H1 (cell line): Measurements from ENCODE around the gene FANCI. TPM values are rescaled to one million over a fixed set of nuclear protein-coding genes. Genes with fewer than 3 reads are reported as not detected.

Experiments used
- CTCF ChIA-PET: fragments of 300-600 bp; sonication (Branson Sonifier 250); formaldehyde crosslinking; loops from one replicate; lab custom pipeline; 2021; ENCODE audit not compliant: partially characterized antibody; lab: Charles Lee
- POLR2A ChIA-PET: fragments of 300-600 bp; sonication (Branson Sonifier 250); formaldehyde crosslinking; loops from one replicate; lab custom pipeline; 2021; ENCODE audit warnings: inconsistent platforms; ENCODE audit not compliant: partially characterized antibody; lab: Charles Lee
- DNase-seq, 2 experiments: peaks; one replicate each; pipeline versions ENCODE4 v3.0.0 to v3.0.0-alpha.2; 2010 to 2022; ENCODE audit warnings: low spot score in 2 of 2, low read depth in 1 of 2, mixed read lengths in 1 of 2
- FAIRE-seq: peaks from 2 replicates; lab custom pipeline; 2011; peaks lifted over from hg19 to GRCh38; lab: Jason Lieb, UNC
- H2AFZ ChIP-seq: 2 replicates; pipeline ENCODE4 v1.8.1; 2012; ENCODE audit warnings: low read length, inconsistent platforms
- H2AK5ac ChIP-seq: 2 replicates; pipeline ENCODE4 v1.6.1; 2013; ENCODE audit warnings: low read depth, low read length
- H2BK120ac ChIP-seq: replicated peaks from 2 replicates; pipeline ENCODE3; 2013; ENCODE audit warnings: low read depth, low read length, inconsistent platforms
- H2BK12ac ChIP-seq: 2 replicates; pipeline ENCODE4 v1.6.1; 2013; ENCODE audit warnings: low read depth, low read length
- H2BK15ac ChIP-seq: 2 replicates; pipeline ENCODE4 v1.6.1; 2013; ENCODE audit warnings: low read length
- H2BK20ac ChIP-seq: 2 replicates; pipeline ENCODE4 v1.6.1; 2013; ENCODE audit warnings: low read length
- H2BK5ac ChIP-seq: 2 replicates; pipeline ENCODE4 v1.6.1; 2013; ENCODE audit warnings: low read depth, low read length
- H3K14ac ChIP-seq: 2 replicates; pipeline ENCODE4 v1.6.1; 2013; ENCODE audit warnings: inconsistent platforms; ENCODE audit not compliant: insufficient read length
- H3K18ac ChIP-seq: 2 replicates; pipeline ENCODE4 v1.6.1; 2013; ENCODE audit warnings: low read length; ENCODE audit errors: extremely low read depth
- H3K23ac ChIP-seq: 2 replicates; pipeline ENCODE4 v1.6.1; 2013; ENCODE audit warnings: inconsistent platforms; ENCODE audit not compliant: insufficient read length
- H3K23me2 ChIP-seq: 2 replicates; pipeline ENCODE4 v1.6.1; 2013; ENCODE audit warnings: low read depth, low read length
- H3K27ac ChIP-seq: 2 replicates; pipeline ENCODE4 v1.6.1; 2011; ENCODE audit warnings: low read depth, low read length, inconsistent platforms
- H3K27me3 ChIP-seq, 4 experiments: replicated peaks in 1 of 4; 1 replicate in 1 of 4; 2 replicates in 3 of 4; pipeline versions ENCODE4 v1.6.1 to v1.8.1; 2011 to 2013; ENCODE audit warnings: low read length in 3 of 4, mild to moderate bottlenecking in 3 of 4, inconsistent platforms in 2 of 4, mixed read lengths in 2 of 4, moderate library complexity in 1 of 4; ENCODE audit not compliant: control insufficient read depth in 3 of 4, insufficient read depth in 3 of 4; ENCODE audit errors: extremely low read depth in 1 of 4
- H3K36me3 ChIP-seq, 4 experiments: 2 replicates each; pipeline versions ENCODE4 v1.6.1 to v1.8.1; 2011 to 2013; ENCODE audit warnings: mild to moderate bottlenecking in 4 of 4, low read length in 3 of 4, moderate library complexity in 2 of 4, control low read depth in 1 of 4, inconsistent platforms in 1 of 4; ENCODE audit not compliant: insufficient read depth in 4 of 4, control insufficient read depth in 2 of 4
- H3K4ac ChIP-seq: replicated peaks from 2 replicates; pipeline ENCODE3; 2013; ENCODE audit warnings: low read length, low read depth, mixed read lengths, inconsistent platforms; ENCODE audit not compliant: insufficient read length
- H3K4me1 ChIP-seq, 4 experiments: replicated peaks in 1 of 4; 1 replicate in 1 of 4; 2 replicates in 3 of 4; pipeline versions ENCODE4 v1.6.1 to v1.8.1; 2011 to 2013; ENCODE audit warnings: low read length in 3 of 4, inconsistent platforms in 2 of 4, mixed read lengths in 1 of 4; ENCODE audit not compliant: insufficient read depth in 4 of 4, control insufficient read depth in 3 of 4
- H3K4me2 ChIP-seq, 2 experiments: 2 replicates each; pipeline versions ENCODE4 v1.6.1 to v1.8.1; 2011 to 2013; ENCODE audit warnings: low read depth in 2 of 2, low read length in 2 of 2, control low read depth in 1 of 2, inconsistent platforms in 1 of 2, mild to moderate bottlenecking in 1 of 2; ENCODE audit not compliant: insufficient read depth in 1 of 2
- H3K4me3 ChIP-seq, 4 experiments: fragments of 200-600, 300-600 bp in 1 of 4; sonication (generic), shearing (Covaris generic), sonication (Bioruptor Twin) in 1 of 4; 2 replicates each; pipeline versions ENCODE4 v1.5.1 to v1.8.1; 2011 to 2016; ENCODE audit warnings: low read length in 4 of 4, low read depth in 3 of 4, control low read depth in 2 of 4, inconsistent platforms in 2 of 4, mild to moderate bottlenecking in 2 of 4, mixed read lengths in 1 of 4, moderate library complexity in 1 of 4; ENCODE audit not compliant: insufficient read depth in 2 of 4; ENCODE audit errors: extremely low read depth in 1 of 4
- H3K56ac ChIP-seq: replicated peaks from 2 replicates; pipeline ENCODE3; 2013; ENCODE audit warnings: low read depth, mild to moderate bottlenecking, mixed read lengths, low read length, inconsistent platforms; ENCODE audit not compliant: insufficient read length
- H3K79me1 ChIP-seq: 2 replicates; pipeline ENCODE4 v1.6.1; 2013; ENCODE audit warnings: low read depth, low read length, control low read depth
- H3K79me2 ChIP-seq, 2 experiments: 2 replicates each; pipeline versions ENCODE4 v1.6.1 to v1.8.1; 2012 to 2013; ENCODE audit warnings: low read length in 2 of 2, mild to moderate bottlenecking in 2 of 2, inconsistent platforms in 1 of 2; ENCODE audit not compliant: insufficient read depth in 2 of 2, control insufficient read depth in 1 of 2
- H3K9ac ChIP-seq, 4 experiments: replicated peaks in 1 of 4; 1 replicate in 1 of 4; 2 replicates in 3 of 4; pipeline versions ENCODE4 v1.6.1 to v1.8.1; 2011 to 2013; ENCODE audit warnings: low read depth in 3 of 4, low read length in 3 of 4, control low read depth in 2 of 4, mild to moderate bottlenecking in 2 of 4, moderate library complexity in 2 of 4, inconsistent platforms in 1 of 4; ENCODE audit errors: extremely low read depth in 1 of 4
- H3K9me3 ChIP-seq, 2 experiments: 2 replicates each; pipeline versions ENCODE4 v1.6.1 to v1.8.1; 2012 to 2013; ENCODE audit warnings: mild to moderate bottlenecking in 2 of 2, moderate library complexity in 2 of 2, control low read depth in 1 of 2, inconsistent platforms in 1 of 2, low read depth in 1 of 2, low read length in 1 of 2, mixed read lengths in 1 of 2; ENCODE audit not compliant: insufficient read depth in 2 of 2
- H4K20me1 ChIP-seq, 2 experiments: replicated peaks in 1 of 2; 2 replicates each; pipeline versions ENCODE3 to v1.8.1; 2011 to 2013; ENCODE audit warnings: inconsistent platforms in 2 of 2, low read length in 2 of 2, mild to moderate bottlenecking in 1 of 2; ENCODE audit not compliant: insufficient read depth in 2 of 2, control insufficient read depth in 1 of 2
- H4K5ac ChIP-seq: 2 replicates; pipeline ENCODE4 v1.6.1; 2013; ENCODE audit warnings: low read length, low read depth, mixed read lengths, inconsistent platforms; ENCODE audit not compliant: insufficient read length
- H4K8ac ChIP-seq: 2 replicates; pipeline ENCODE4 v1.8.0; 2013; ENCODE audit warnings: mild to moderate bottlenecking, moderate library complexity, low read length, inconsistent platforms; ENCODE audit not compliant: insufficient read depth; ENCODE audit errors: extremely low read depth
- H4K91ac ChIP-seq: replicated peaks from 2 replicates; pipeline ENCODE3; 2013; ENCODE audit warnings: low read length, mixed read lengths, inconsistent platforms; ENCODE audit not compliant: insufficient read length
- CREB1 ChIP-seq: IDR thresholded peaks from 2 replicates; pipeline ENCODE4 v1.6.1; 2012; ENCODE audit warnings: inconsistent platforms
- EZH2 ChIP-seq: fragments of 200-600 bp; sonication (generic); IDR thresholded peaks from 2 replicates; pipeline ENCODE4 v1.7.1; 2012; ENCODE audit warnings: low read depth, mild to moderate bottlenecking, moderate library complexity, low read length, inconsistent platforms; ENCODE audit not compliant: severe bottlenecking
- HDAC6 ChIP-seq: IDR thresholded peaks from one replicate; pipeline ENCODE4 v1.7.1; 2012; ENCODE audit warnings: low read depth, mild to moderate bottlenecking, inconsistent platforms, low read length, moderate library complexity
- WGBS, 2 experiments: shearing (Covaris generic) in 1 of 2; methylation state at CpG; one replicate each; pipeline versions ENCODE4 v1.1.6 to v1.1.7; 2013 to 2015; ENCODE audit warnings: low lambda C conversion rate in 2 of 2, mixed read lengths in 2 of 2, inconsistent platforms in 1 of 2, low coverage in 1 of 2, missing lambda C conversion rate in 1 of 2; ENCODE audit not compliant: insufficient replicate concordance in 2 of 2, insufficient coverage in 1 of 2, insufficient read length in 1 of 2; ENCODE audit errors: extremely low coverage in 1 of 2, missing lambda C conversion rate in 1 of 2; 5-methylcytosine and 5-hydroxymethylcytosine counted together
- polyA plus RNA-seq, 7 experiments: library from polyadenylated mRNA; depleted of rRNA in 3 of 7; stranded (reverse) in 5 of 7; unstranded in 2 of 7; fragments of >200 nt in 5 of 7; fragments of 200-250 nt in 2 of 7; gene quantifications; 1 replicate in 5 of 7; 2 replicates in 1 of 7; 4 replicates in 1 of 7; pipeline versions ENCODE4 v1.2.1 to v1.2.3, GENCODE V29; 2011 to 2013; ENCODE audit warnings: missing spikeins in 2 of 7, mixed read lengths in 2 of 7
- total RNA-seq: library from RNA; stranded (reverse); fragmentation: NEBNext Ultra II Directional; extraction: Animal tissue kit (Norgen Biotek cat#: 25700); gene quantifications from 2 replicates; pipeline ENCODE4 v1.2.1, GENCODE V29; 2021
- TF ChIP-seq, protein P1 (sequence below): IDR thresholded peaks from 2 replicates; pipeline ENCODE4 v1.6.1; 2012; ENCODE audit warnings: inconsistent platforms

Gene FANCI
- total and polyA plus RNA-seq, 2 of the 8 experiments (the other 6 are each of a cell fraction or from before 2014, with no cell fraction given): 37.8 to 115 TPM

DNA sequence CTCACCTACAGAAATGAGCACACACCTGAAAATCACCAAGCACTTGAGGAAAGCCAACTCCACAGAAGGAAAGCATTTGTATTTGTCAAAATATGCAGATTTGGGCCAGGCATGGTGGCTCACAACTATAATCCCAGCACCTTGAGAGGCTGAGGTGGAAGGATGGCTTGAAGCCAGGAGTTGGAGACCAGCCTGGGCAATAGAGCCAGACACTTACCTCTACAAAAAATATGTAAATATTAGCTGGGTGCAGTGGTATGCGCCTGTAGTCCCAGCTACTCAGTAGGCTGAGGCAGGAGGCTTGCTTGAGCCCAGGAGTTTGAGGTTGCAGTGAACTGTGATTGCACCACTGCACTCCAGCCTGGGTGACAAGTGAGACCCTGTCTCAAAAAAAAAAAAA lies 34.7 kb upstream of the FANCI start:
- Histone ChIP-seq H3K4me3 (no peak overlapping the region), H2BK5ac (no peak overlapping the region), H4K5ac (no peak overlapping the region), H3K18ac (no peak overlapping the region), H3K27ac (no peak overlapping the region), H3K36me3 (no peaks in the 10 kb centered on the region), H3K14ac (no peak overlapping the region), H4K8ac (no peak overlapping the region), H2BK20ac (no peak overlapping the region), H3K56ac (no peak overlapping the region), H2BK15ac (no peak overlapping the region), H4K20me1 (no peaks in the 10 kb centered on the region), H3K9me3 (no peaks in the 10 kb centered on the region), H3K79me1 (no peaks in the 10 kb centered on the region), H4K91ac (no peak overlapping the region), H3K4ac (no peak overlapping the region), H3K9ac (no peak overlapping the region), H2AK5ac (no peak overlapping the region), H3K23ac (no peak overlapping the region), H2BK12ac (no peak overlapping the region), H3K4me2 (no peak overlapping the region), H2AFZ (no peak overlapping the region), H3K4me1 (no peaks in the 10 kb centered on the region; a peak in 1 of 7 replicates), H3K27me3 (no peaks in the 10 kb centered on the region; a peak in 1 of 7 replicates), H3K23me2 (no peaks in the 10 kb centered on the region), H2BK120ac (no peak overlapping the region), H3K79me2 (no peaks in the 10 kb centered on the region)
- 91% methylated on average over 1 of the region's 1 CpG; no CpG with 5 or more reads in 1 of the 2 experiments for WGBS, 2 experiments
- no peak for DNase-seq
- TF ChIP-seq, protein P1, sequence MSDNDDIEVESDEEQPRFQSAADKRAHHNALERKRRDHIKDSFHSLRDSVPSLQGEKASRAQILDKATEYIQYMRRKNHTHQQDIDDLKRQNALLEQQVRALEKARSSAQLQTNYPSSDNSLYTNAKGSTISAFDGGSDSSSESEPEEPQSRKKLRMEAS: no peak
- TF ChIP-seq HDAC6 (no peak), EZH2 (no peak), CREB1 (no peak)
- no peak for FAIRE-seq
- ChIA-PET CTCF (interaction anchor here (0.9 to 1.5 kb wide), 3 partner anchors 9 to 33 kb away, joined by 3 to 6 read pairs (median 4); no protein-coding TSS in a partner anchor), POLR2A (no interaction called here)
